Stomach (tissue), 9 donors: ENCODE results near the gene HIPK1. TPM values are rescaled to one million over a fixed set of nuclear protein-coding genes. Genes with fewer than 3 reads are reported as not detected.
A peak's percentile ranks its signal among the peaks of the same experiment; 100 is the strongest.

ENCODE experiments used
- DNase-seq, 2 donors: peaks; one replicate each; pipeline versions ENCODE4 v3.0.0 to v3.0.0-alpha.2; 2013 to 2019
- H3K27ac ChIP-seq, 5 donors: fragments of 200-600 bp in 4 of 5; sonication (generic) in 4 of 5; one replicate each; pipeline ENCODE4 v1.5.1; 2013 to 2019; ENCODE audit warnings: mild to moderate bottlenecking in 1 of 5, moderate library complexity in 1 of 5
- H3K27me3 ChIP-seq, 3 donors: fragments of 200-600 bp; sonication (generic); one replicate each; pipeline ENCODE4 v1.5.1; 2017 to 2019; ENCODE audit warnings: mixed run types in 1 of 3
- H3K36me3 ChIP-seq, 4 donors: fragments of 200-600 bp; sonication (generic); 1 replicate in 3 of 4; 2 replicates in 1 of 4; pipeline ENCODE4 v1.5.1; 2016 to 2019
- H3K4me1 ChIP-seq, 4 donors: fragments of 200-600 bp; sonication (generic); one replicate each; pipeline ENCODE4 v1.5.1; 2016 to 2019
- H3K4me3 ChIP-seq, 4 donors: fragments of 200-600 bp; sonication (generic) in 3 of 4; one replicate each; pipeline ENCODE4 v1.5.1; 2016 to 2019; ENCODE audit warnings: mild to moderate bottlenecking in 1 of 4
- H3K9me3 ChIP-seq, 4 donors: fragments of 200-600 bp; sonication (generic); one replicate each; pipeline ENCODE4 v1.5.1; 2016 to 2019
- CTCF ChIP-seq, 7 experiments: fragments of 450-650 bp in 4 of 7; fragments of 200-600 bp in 3 of 7; sonication (generic) in 3 of 7; IDR thresholded peaks; one replicate each; pipeline ENCODE4 v1.5.1; 2016 to 2019; ENCODE audit warnings: antibody characterized with exemption in 7 of 7, control low read depth in 2 of 7, mild to moderate bottlenecking in 1 of 7
- EP300 ChIP-seq: sonication (generic); formaldehyde crosslinking; IDR thresholded peaks from one replicate; pipeline ENCODE4 v1.6.1; 2017; ENCODE audit warnings: antibody characterized with exemption
- POLR2A ChIP-seq, 4 donors: fragments of 450-650 bp; IDR thresholded peaks; one replicate each; pipeline ENCODE4 v1.6.1; 2016; ENCODE audit warnings: antibody characterized with exemption in 4 of 4, control low read depth in 2 of 4, mild to moderate bottlenecking in 1 of 4, moderate library complexity in 1 of 4
- POLR2AphosphoS5 ChIP-seq, 3 donors: sonication (generic); formaldehyde crosslinking; IDR thresholded peaks; one replicate each; pipeline ENCODE4 v1.6.1; 2016; ENCODE audit warnings: antibody characterized with exemption in 3 of 3
- WGBS, 5 donors: extraction: QIAGEN DNeasy Blood & Tissue Kit in 3 of 5; methylation state at CpG; one replicate each; pipeline versions ENCODE4 v1.1.5 to v1.1.7; 2013 to 2018; 5-methylcytosine and 5-hydroxymethylcytosine counted together
- intact Hi-C: fragments of 100-400 bp; cut with DNase I; formaldehyde crosslinking; loops from one replicate; pipeline ENCODE4 v1.15.1; 2023; ENCODE audit warnings: low total_unique reads
- polyA plus RNA-seq, 3 donors: library from polyadenylated mRNA; stranded (reverse); fragments of 200-250 nt; gene quantifications; one replicate each; pipeline ENCODE4 v1.2.3, GENCODE V29; 2013
- total RNA-seq, 5 donors: library from RNA; depleted of rRNA; stranded (reverse); fragments of >200 nt; gene quantifications; one replicate each; pipeline versions ENCODE4 v1.1.0 to v1.2.3, GENCODE V29; 2014 to 2016
- donor health status: healthy with polysubstance abuse.
- donor health status: Bipolar disorder and iron deficiency.
- donor health status: healthy.

The HIPK1 gene
- total and polyA plus RNA-seq, 8 donors = 8.7 to 70.3 (median 28.3) TPM

DNA sequence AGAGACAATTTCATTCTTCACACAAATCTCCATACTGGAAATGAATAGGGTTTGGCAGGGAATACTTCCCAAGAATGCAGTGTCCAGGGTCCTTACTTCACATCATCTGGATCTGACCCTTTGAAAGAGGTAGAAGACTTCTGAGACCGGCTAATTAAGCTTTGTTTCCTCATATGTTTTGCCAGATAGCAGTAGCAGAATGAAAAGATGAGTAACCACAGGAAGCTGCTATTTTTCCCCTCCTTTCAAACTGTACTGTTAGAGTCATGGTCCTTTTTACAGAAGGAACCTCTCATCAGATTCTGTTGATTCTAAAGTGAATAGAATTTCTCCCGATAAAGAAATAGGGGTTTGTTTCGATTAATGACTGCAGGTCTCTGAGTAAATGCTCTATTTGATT lies 48.8 kb downstream of the HIPK1 start:
- Histone ChIP-seq H3K9me3 (no peaks in the 10 kb centered on the region), H3K36me3 (peaks cover 7 to 31% (median 19%) of the 10 kb centered on the region in 4 donors), H3K27me3 (no peaks in the 10 kb centered on the region), H3K27ac (peak overlapping the region in 2 of 5 donors; percentile 82 to 84), H3K4me1 (peaks cover 19 to 84% (median 47%) of the 10 kb centered on the region in 4 donors), H3K4me3 (no peak overlapping the region)
- 64 to 85% (median 81%) methylated on average over 3 of the region's 3 CpGs for WGBS, 5 donors
- DNase-seq = no peak
- intact Hi-C loops = loop anchor here (5.0 kb wide), 1 partner anchor 304 kb away; no protein-coding TSS in a partner anchor
- TF ChIP-seq POLR2A (IDR thresholded peaks at IDR 0.05) (no peak), CTCF (IDR thresholded peaks at IDR 0.05) (no peak), EP300 (no peak), POLR2AphosphoS5 (IDR thresholded peaks at IDR 0.05) (no peak)

- intact Hi-C loops = loop anchor here (5.0 kb wide), 1 partner anchor 303 kb away; no protein-coding TSS in a partner anchor
- H3K27me3 ChIP-seq = no peaks in the 10 kb centered on the region
- peaks cover 0 to 19% (median 9%) of the 10 kb centered on the region in 4 donors for H3K36me3 ChIP-seq
- H3K9me3 ChIP-seq = no peaks in the 10 kb centered on the region
- H3K27ac ChIP-seq = peak within 1 kb of the TSS; percentile 70 to 85 (median 82)
- peaks cover 30 to 96% (median 57%) of the 10 kb centered on the region in 4 donors for H3K4me1 ChIP-seq
- H3K4me3 ChIP-seq = peak within 1 kb of the TSS; percentile 38 to 41 (median 39)
- TF ChIP-seq POLR2AphosphoS5 (IDR thresholded peaks at IDR 0.05) = peak; percentile 31 to 64 (median 49)
- TF ChIP-seq CTCF (IDR thresholded peaks at IDR 0.05) = peak in 5 of 7 experiments; percentile 42 to 75 (median 61)
- TF ChIP-seq POLR2A (IDR thresholded peaks at IDR 0.05) = no peak
- TF ChIP-seq EP300 = peak; percentile 27
- 13 to 24% (median 17%) methylated on average over 13 of the region's 13 CpGs for WGBS, 5 donors
- peak; percentile 86 to 96 for DNase-seq
Measured at GRCh38 chr1:113978863-113979702, 50.0 kb downstream of the HIPK1 start, which contains the start of gene OLFML3. OLFML3 (plus strand) TSS chr1:113979474; CDS start chr1:113979517, 43 bp downstream.

- H3K36me3 ChIP-seq = peaks cover 0 to 9% (median 2%) of the 10 kb centered on the region in 4 donors
- H3K27ac ChIP-seq = peak overlapping the region in 4 of 5 donors; percentile 79 to 85 (median 83)
- peaks cover 27 to 98% (median 64%) of the 10 kb centered on the region in 4 donors for H3K4me1 ChIP-seq
- no peaks in the 10 kb centered on the region for H3K27me3 ChIP-seq
- no peaks in the 10 kb centered on the region for H3K9me3 ChIP-seq
- DNase-seq = peak; percentile 39 to 88
- intact Hi-C loops = no loop called here
- TF ChIP-seq POLR2AphosphoS5 (IDR thresholded peaks at IDR 0.05) = no peak
- TF ChIP-seq POLR2A (IDR thresholded peaks at IDR 0.05) = no peak
- no peak for TF ChIP-seq CTCF (IDR thresholded peaks at IDR 0.05)
- no peak for TF ChIP-seq EP300
- WGBS, 5 donors = 40 to 55% (median 49%) methylated on average over 10 of the region's 10 CpGs
- peak overlapping the region; percentile 38 to 41 (median 39) for H3K4me3 ChIP-seq
Measured at GRCh38 chr1:113980110-113980509, 51.0 kb downstream of the HIPK1 start.
